ENCODE data around the gene RHOD.

RHOD gene, protein sequence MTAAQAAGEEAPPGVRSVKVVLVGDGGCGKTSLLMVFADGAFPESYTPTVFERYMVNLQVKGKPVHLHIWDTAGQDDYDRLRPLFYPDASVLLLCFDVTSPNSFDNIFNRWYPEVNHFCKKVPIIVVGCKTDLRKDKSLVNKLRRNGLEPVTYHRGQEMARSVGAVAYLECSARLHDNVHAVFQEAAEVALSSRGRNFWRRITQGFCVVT

DNA sequence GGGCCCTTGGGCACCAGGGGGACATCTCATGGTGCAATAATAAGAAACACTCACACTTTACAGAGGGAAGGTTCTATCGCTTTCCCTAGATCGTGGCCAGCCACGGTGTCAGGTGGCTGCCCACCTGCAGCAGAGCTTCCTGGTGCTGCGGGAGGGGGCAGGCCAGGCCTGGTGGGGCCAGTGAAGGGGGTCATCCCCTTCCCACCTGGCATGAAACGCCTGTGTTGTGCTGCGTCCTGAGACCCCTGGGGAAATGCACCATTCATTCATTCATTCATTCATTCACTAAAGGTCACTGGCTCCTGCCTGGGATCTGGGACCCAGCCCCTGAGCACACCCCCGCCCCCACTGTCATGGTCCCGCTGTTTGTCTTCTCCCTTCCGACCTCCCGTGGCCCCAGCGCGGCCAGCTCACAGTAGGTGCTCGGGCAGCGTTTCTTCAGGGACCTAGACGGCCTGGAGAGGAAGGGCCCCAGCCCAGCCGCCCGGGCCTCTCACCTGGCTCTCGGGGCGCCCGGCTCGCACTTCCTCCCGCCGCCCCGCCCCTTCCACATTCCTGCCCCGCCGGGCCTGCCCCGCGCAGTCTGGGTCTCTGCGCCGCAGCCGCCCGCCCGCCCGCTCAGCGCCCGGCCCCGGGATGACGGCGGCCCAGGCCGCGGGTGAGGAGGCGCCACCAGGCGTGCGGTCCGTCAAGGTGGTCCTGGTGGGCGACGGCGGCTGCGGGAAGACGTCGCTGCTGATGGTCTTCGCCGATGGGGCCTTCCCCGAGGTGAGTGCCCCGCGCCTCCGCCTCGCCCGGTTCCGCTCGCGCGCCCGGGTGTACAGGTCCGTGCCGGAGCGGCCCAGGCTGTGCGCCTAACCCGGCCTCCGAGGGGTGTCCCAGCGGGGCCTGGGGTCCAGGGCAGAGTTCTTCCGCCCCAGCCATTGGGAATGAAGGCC, at the start of gene RHOD:
TSS of gene RHOD (plus strand) at position 581 of the 938 bp plus-strand sequence. CDS start at position 637, 56 bp downstream.
- Histone ChIP-seq H3K9me3 (ENCODE audit: control insufficient read depth, insufficient read depth, low read length) (no peaks in the 10 kb centered on the region), H3K4me1 (ENCODE audit: control insufficient read depth, insufficient read depth, low read length) (peaks cover 23% of the 10 kb centered on the region), H3K27ac (ENCODE audit: low read depth, low read length) (peak within 1 kb of the TSS; percentile 5), H3K4me3 (ENCODE audit: low read depth, low read length) (peak within 1 kb of the TSS; percentile 67), H3K9ac (ENCODE audit: low read depth, low read length) (no peak within 1 kb of the TSS; the same call in 1 of the 2 replicates), H3K27me3 (ENCODE audit: control insufficient read depth, insufficient read depth, low read length) (no peaks in the 10 kb centered on the region), H3K36me3 (ENCODE audit: control insufficient read depth, insufficient read depth, low read length) (no peaks in the 10 kb centered on the region)

DNA sequence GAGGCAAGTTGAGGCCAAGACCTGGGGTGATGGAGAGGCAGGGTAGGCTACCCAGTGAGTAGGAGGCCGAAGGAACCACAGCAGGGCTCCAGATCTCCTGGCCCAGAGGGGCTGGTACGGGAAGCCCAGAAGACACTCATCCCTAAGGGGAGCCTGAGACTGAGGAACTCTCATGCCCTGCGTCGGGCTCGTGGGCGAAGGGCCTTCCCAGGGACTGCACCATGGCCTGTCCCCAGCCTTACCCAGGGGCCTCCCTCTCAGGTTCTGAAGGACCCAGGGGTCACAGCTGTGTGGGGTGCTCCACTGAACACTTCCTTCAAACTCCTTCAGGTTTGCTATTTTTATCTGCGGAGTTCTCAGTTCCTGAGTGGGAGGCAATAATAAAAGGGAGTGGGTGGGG, 49.5 kb upstream of the RHOD start:
- no peak overlapping the region for H3K9ac ChIP-seq (ENCODE audit: low read depth, low read length)

DNA sequence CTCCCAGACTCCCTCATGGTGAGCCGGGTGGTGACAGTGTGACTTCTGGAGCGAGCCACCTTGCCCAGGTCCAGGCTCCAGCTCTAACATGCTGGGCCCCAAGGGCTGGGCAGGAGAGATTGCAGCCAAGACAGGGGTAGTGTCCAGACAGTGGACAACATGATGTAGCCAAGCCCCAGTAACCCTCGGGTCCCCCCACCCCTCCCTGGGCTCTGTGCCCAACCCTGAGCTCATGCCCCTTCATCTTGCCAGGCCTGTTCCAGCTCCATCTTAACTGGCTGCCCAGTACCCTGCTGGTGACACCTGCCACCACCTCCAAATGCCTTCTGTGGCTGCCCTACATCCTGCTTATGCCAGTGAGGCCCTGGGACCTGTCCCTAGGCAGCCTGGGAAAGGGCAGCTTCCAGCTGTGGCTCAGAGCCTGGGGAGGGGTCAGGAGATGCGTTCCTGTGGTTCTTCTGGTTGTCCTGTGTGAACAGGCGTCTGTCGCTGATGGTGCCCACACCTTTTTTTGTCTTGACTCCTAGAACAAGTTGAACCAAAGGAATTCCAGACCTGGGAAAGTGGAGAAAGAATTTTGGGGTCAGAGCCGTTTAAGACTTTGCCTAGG, 46.2 kb upstream of the RHOD start:
- H3K9ac ChIP-seq (ENCODE audit: low read depth, low read length), result no peak overlapping the region

More for the DNA sequence above, 49.5 kb upstream of the RHOD start:
- Histone ChIP-seq H3K36me3 (ENCODE audit: control insufficient read depth, insufficient read depth, low read length) (no peaks in the 10 kb centered on the region), H3K9me3 (ENCODE audit: control insufficient read depth, insufficient read depth, low read length) (no peaks in the 10 kb centered on the region), H3K4me1 (ENCODE audit: control insufficient read depth, insufficient read depth, low read length) (peaks cover 14% of the 10 kb centered on the region), H3K4me3 (ENCODE audit: low read depth, low read length) (no peak overlapping the region), H3K27ac (ENCODE audit: low read depth, low read length) (no peak overlapping the region), H3K27me3 (ENCODE audit: control insufficient read depth, insufficient read depth, low read length) (no peaks in the 10 kb centered on the region)

DNA sequence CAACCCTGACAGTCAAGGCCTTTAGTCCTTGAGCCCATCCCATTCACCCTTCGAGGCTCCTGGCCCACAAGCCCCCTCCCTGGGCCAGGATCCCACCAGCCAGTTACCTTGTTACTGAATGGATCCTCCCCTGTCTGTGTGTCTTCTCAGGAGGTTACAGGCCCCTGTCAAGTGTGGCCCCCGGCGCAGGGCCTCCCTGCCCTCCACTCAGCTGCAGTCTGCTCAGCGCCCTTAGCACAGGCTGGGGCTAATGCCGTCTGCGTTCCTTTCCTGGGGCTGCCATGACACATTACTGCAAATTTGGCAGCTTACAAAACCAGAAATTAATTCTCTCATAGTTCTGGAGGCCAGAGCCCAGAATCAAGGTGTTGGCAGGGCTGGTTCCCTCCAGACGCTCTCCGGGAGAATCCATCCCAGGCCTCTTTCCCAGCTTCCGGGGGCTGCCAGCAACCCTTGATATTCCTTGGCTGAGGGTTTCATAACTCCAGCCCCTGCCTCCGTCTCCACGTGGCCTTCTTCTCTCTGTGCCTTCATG, 43.1 kb upstream of the RHOD start:
- H3K4me1 ChIP-seq (ENCODE audit: control insufficient read depth, insufficient read depth, low read length), result no peaks in the 10 kb centered on the region
- no peaks in the 10 kb centered on the region for H3K9me3 ChIP-seq (ENCODE audit: control insufficient read depth, insufficient read depth, low read length)
- H3K27ac ChIP-seq (ENCODE audit: low read depth, low read length), result no peak overlapping the region
- no peak overlapping the region for H3K9ac ChIP-seq (ENCODE audit: low read depth, low read length)
- no peak overlapping the region for H3K4me3 ChIP-seq (ENCODE audit: low read depth, low read length)
- no peaks in the 10 kb centered on the region for H3K27me3 ChIP-seq (ENCODE audit: control insufficient read depth, insufficient read depth, low read length)
- no peaks in the 10 kb centered on the region for H3K36me3 ChIP-seq (ENCODE audit: control insufficient read depth, insufficient read depth, low read length)

More for the DNA sequence above, 46.2 kb upstream of the RHOD start:
- Histone ChIP-seq H3K9me3 (ENCODE audit: control insufficient read depth, insufficient read depth, low read length) (no peaks in the 10 kb centered on the region), H3K4me3 (ENCODE audit: low read depth, low read length) (no peak overlapping the region), H3K27me3 (ENCODE audit: control insufficient read depth, insufficient read depth, low read length) (no peaks in the 10 kb centered on the region), H3K4me1 (ENCODE audit: control insufficient read depth, insufficient read depth, low read length) (peaks cover 3% of the 10 kb centered on the region; the same call in 1 of the 2 replicates), H3K27ac (ENCODE audit: low read depth, low read length) (no peak overlapping the region), H3K36me3 (ENCODE audit: control insufficient read depth, insufficient read depth, low read length) (no peaks in the 10 kb centered on the region)

DNA sequence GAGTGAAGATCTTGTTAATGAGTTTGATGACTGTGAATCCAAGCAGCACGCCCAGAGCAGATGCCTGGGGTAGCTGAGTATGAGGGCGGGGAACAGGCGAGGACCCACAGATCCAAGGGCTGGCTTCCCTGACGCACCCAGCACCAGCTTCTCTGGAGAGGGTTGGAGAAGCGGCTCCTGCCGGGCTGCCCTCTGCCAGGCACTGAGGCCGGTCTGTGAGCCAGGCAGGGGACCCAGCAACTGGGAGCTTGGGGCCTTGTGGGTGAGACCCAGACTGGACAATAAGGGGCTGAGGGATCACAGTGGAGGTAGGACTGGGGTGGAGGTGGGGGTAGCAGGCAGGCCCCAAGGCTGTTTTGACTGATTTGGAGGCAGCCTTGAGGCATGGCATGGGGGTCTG, 42.3 kb upstream of the RHOD start:
- no peaks in the 10 kb centered on the region for H3K27me3 ChIP-seq (ENCODE audit: control insufficient read depth, insufficient read depth, low read length)
- no peak overlapping the region for H3K9ac ChIP-seq (ENCODE audit: low read depth, low read length)
- H3K9me3 ChIP-seq (ENCODE audit: control insufficient read depth, insufficient read depth, low read length), result no peaks in the 10 kb centered on the region
- H3K36me3 ChIP-seq (ENCODE audit: control insufficient read depth, insufficient read depth, low read length), result no peaks in the 10 kb centered on the region
- no peak overlapping the region for H3K4me3 ChIP-seq (ENCODE audit: low read depth, low read length)
- H3K4me1 ChIP-seq (ENCODE audit: control insufficient read depth, insufficient read depth, low read length), result no peaks in the 10 kb centered on the region
- no peak overlapping the region for H3K27ac ChIP-seq (ENCODE audit: low read depth, low read length)

DNA sequence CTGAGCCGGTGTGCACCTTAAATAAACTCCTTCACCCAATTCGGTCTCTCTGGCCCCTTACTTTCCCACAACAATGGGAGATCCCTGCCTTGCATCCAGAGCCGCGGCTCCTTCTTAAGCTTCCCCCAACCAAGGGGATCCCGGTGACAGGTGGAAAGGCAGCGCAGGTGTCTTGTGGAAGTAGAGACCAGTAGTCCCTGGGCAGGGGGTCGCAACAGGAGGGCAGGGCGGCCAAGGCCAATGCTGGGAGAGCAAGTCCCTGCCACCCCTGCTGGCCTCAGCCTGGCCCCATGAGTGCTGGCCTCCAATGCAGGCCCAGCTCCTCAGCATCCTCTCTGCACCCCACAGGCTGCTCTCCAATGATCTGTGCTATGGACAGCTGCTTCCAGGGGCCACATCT, 41.6 kb upstream of the RHOD start:
- Histone ChIP-seq H3K9ac (ENCODE audit: low read depth, low read length) (no peak overlapping the region), H3K27me3 (ENCODE audit: control insufficient read depth, insufficient read depth, low read length) (no peaks in the 10 kb centered on the region), H3K4me3 (ENCODE audit: low read depth, low read length) (no peak overlapping the region), H3K27ac (ENCODE audit: low read depth, low read length) (no peak overlapping the region), H3K36me3 (ENCODE audit: control insufficient read depth, insufficient read depth, low read length) (no peaks in the 10 kb centered on the region), H3K4me1 (ENCODE audit: control insufficient read depth, insufficient read depth, low read length) (no peaks in the 10 kb centered on the region), H3K9me3 (ENCODE audit: control insufficient read depth, insufficient read depth, low read length) (no peaks in the 10 kb centered on the region)

DNA sequence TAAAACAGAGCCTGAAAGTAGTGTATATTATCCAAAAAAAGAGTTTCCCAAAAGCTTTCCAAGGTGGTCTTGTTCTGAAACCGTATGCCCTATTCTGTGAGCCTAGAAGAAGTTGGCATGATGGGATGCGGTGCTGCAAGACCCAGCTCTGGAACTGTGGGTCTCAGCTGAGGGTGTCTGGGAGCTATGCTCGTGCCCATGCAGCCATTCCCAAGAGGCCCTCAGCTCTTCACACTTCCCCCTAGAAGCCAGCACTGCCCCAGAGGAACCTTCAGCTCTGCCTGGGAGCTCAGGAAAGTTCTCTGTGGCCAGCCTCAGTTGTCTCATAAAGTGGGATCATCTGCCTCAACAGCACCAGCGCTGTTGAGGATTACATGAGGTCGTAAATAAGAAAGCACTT, 40.1 kb upstream of the RHOD start:
- Histone ChIP-seq H3K27ac (ENCODE audit: low read depth, low read length) (no peak overlapping the region), H3K4me3 (ENCODE audit: low read depth, low read length) (no peak overlapping the region), H3K9ac (ENCODE audit: low read depth, low read length) (no peak overlapping the region), H3K9me3 (ENCODE audit: control insufficient read depth, insufficient read depth, low read length) (no peaks in the 10 kb centered on the region), H3K36me3 (ENCODE audit: control insufficient read depth, insufficient read depth, low read length) (no peaks in the 10 kb centered on the region), H3K27me3 (ENCODE audit: control insufficient read depth, insufficient read depth, low read length) (no peaks in the 10 kb centered on the region), H3K4me1 (ENCODE audit: control insufficient read depth, insufficient read depth, low read length) (no peaks in the 10 kb centered on the region)

DNA sequence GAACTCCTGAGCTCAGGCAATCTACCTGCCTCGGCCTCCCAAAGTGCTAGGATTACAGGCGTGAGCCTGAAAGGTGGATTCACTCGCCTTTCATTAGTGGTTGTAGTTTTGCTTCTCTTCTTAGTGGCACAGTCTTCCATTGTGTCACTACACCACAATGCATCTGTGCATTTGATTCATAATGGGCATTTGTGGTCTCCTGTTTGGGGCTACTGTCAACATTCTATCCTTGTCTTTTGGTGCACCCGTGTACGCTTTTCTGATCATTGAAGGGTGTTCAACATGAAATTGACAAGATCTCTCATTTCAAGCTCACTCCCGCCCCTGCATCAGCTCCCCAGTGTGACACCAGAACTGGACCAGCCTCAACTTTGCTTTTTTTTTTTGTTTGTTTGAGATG, 35.7 kb upstream of the RHOD start:
- Histone ChIP-seq H3K36me3 (ENCODE audit: control insufficient read depth, insufficient read depth, low read length) (no peaks in the 10 kb centered on the region), H3K4me1 (ENCODE audit: control insufficient read depth, insufficient read depth, low read length) (peaks cover 5% of the 10 kb centered on the region; the same call in 1 of the 2 replicates), H3K9me3 (ENCODE audit: control insufficient read depth, insufficient read depth, low read length) (no peaks in the 10 kb centered on the region), H3K27ac (ENCODE audit: low read depth, low read length) (no peak overlapping the region), H3K9ac (ENCODE audit: low read depth, low read length) (no peak overlapping the region), H3K4me3 (ENCODE audit: low read depth, low read length) (no peak overlapping the region), H3K27me3 (ENCODE audit: control insufficient read depth, insufficient read depth, low read length) (peaks cover 39% of the 10 kb centered on the region)

DNA sequence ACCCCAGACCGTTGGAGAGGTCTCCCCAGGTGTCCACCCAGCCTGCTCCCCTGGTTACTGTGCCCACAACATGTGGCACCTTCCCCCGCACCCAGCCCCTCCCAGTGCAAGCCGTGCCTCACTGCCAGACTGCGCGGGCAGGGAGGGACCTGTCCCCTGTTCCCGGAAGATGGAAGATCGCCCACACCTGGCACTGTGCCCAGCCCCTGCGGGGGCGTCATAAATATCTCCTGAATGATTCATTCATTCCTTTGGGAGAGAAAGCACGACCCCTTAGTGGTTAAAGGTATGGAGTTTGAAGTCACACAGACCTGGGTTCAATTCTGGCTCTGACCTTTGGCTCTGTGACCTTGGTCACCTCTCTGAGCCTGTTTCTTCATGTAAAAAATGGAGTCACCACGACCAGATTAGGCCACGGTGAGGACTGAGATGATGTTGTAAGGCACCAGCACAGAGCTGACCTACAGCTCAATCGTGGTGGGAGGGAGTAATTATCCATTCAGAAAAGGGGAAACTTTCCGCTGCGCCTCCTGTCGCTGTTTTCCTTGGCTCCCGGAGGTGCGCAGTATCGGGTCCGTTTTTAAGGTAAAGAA, 34.2 kb upstream of the RHOD start:
- peak overlapping the region; percentile 61 for H3K4me3 ChIP-seq (ENCODE audit: low read depth, low read length)
- no peak overlapping the region for H3K9ac ChIP-seq (ENCODE audit: low read depth, low read length)
- no peak overlapping the region for H3K27ac ChIP-seq (ENCODE audit: low read depth, low read length)
- H3K9me3 ChIP-seq (ENCODE audit: control insufficient read depth, insufficient read depth, low read length), result no peaks in the 10 kb centered on the region
- H3K36me3 ChIP-seq (ENCODE audit: control insufficient read depth, insufficient read depth, low read length), result no peaks in the 10 kb centered on the region
- H3K4me1 ChIP-seq (ENCODE audit: control insufficient read depth, insufficient read depth, low read length), result peaks cover 5% of the 10 kb centered on the region; the same call in 1 of the 2 replicates
- peaks cover 39% of the 10 kb centered on the region for H3K27me3 ChIP-seq (ENCODE audit: control insufficient read depth, insufficient read depth, low read length)
